NCI-H146 treated with DMSO at 0.1 percent for 48 hours (cell line): ENCODE results near the gene EEF1AKMT1.
A peak's percentile ranks its signal among the peaks of the same experiment; 100 is the strongest.

ENCODE experiments used
- DNase-seq: peaks from one replicate; lab custom pipeline; 2025; ENCODE audit not compliant: unreplicated experiment; lab: John Stamatoyannopoulos, UW

The EEF1AKMT1 gene

DNA sequence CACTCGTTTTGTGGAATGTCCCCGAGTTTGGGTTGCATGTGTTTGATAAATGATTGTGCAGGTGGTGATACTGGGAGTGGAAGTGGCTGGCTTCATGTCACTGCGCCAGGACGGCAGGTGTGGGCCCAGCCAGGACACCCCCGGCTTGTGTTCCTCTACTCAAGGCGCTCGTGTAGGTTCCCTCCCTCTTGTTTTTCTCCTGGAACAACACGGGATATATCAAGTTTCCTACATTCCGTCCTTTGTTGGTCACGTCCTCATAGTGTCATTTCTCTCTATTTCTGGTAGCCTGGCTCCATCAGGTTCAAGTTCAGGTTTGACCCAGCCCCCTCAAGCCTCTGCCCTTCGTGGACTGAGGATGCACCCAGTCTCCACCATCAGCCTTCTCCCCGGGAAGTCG, 54.0 kb downstream of the EEF1AKMT1 start:
- DNase-seq: no peak

DNA sequence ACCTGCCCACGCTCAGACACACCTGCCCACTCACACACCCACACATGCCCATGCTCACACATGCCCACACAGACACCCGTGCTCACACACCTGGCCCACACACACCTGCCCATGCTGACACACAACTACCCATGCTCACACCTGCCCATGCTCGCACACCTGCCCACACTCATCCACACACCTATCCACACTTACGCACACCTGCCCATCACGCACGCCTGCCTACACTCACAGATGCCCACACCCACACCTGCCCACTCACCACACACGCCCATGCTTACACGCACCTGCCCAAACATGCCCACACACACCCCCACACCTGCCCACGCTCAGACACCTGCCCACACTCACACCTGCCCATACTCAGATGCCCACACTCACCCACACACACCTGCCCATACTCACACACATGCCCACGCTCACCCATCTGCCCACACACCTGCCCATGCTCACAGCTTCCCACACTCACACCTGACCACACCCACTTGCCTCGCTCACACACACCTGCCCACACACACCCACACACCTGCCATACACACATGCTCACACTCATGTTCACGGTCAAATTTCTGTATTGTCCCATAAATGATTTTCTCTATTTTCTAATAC, 54.7 kb downstream of the EEF1AKMT1 start:
- no peak for DNase-seq

DNA sequence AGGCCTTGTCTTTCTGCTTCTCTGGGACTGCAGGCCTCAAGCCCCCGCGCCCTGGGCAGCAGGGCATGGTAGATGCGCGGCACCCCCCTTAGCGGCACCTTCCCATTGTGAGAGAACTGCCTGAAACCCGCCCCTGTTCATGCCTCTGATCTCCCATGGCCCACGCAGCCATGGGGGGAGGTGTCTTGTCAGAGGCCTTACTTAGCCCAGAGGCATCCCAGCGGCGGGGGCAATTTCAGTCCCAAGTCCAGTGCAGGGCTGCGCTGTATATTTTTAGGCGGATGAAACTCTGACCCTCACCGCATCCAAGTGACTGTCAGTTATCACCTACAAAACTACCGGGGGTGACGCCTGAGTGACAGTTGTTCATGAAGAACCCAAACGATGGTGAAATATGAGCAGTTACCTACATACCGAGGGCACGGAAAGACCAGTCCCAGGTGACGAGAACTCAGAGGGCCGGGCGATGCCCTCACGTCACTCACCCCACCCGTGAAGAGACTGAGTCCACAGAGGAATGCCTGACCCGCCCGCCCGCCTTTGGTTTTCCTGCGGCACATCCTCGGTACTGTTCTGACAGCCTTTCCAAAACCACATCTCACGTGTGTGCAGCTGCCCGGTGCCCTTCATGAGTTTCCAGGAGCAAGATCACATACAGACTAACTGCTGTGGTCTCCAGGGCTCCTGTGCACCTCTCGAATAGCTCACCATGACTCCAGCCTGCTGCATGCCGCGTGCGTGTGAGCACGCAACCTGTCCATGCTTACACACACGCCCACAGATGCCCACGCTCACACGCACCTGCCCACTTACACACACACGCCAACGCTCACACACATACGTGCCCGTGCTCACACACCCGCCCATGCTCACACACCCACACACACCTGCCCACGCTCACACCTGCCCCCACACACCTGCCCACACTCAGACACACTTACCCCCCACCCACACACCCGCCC, 55.9 kb downstream of the EEF1AKMT1 start:
- no peak for DNase-seq

DNA sequence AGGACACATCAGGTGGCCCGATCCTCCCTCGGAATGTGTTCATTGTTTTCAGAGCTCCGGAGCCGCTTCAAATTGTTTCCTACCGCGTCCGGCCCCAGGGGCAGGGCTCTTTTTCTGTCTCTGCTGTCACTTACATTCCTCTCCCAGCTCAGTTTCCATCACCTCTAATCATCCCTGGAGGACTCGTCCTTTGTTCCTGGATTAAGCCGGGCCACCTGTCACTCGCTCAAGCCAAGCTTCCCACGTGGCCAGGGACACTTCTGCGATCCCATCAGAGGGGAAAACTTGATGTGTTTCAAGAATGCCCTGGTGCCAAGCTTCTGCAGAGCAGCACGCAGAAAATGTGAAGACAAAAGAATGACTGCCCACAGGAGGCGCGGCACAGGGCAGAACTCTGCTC, 56.8 kb downstream of the EEF1AKMT1 start:
- peak; percentile 45 for DNase-seq

DNA sequence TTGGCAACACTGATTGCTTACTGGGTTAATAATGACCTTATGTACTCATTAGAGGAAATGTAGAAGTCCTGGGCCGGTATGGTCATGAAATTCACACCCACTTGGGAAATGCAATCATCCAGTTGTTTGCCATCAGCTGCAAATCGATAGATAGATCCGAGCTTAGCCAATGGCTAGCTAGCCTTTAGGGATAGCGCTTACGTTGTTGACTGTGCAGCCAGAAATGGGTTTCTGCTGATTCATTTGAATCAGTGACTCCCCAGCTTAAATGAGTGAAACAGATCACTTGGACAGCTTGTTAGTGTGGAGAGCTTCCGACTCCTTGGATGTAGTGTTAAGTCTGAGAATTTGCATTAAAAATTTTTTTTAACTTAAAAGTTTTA, 58.4 kb downstream of the EEF1AKMT1 start:
- DNase-seq: no peak

DNA sequence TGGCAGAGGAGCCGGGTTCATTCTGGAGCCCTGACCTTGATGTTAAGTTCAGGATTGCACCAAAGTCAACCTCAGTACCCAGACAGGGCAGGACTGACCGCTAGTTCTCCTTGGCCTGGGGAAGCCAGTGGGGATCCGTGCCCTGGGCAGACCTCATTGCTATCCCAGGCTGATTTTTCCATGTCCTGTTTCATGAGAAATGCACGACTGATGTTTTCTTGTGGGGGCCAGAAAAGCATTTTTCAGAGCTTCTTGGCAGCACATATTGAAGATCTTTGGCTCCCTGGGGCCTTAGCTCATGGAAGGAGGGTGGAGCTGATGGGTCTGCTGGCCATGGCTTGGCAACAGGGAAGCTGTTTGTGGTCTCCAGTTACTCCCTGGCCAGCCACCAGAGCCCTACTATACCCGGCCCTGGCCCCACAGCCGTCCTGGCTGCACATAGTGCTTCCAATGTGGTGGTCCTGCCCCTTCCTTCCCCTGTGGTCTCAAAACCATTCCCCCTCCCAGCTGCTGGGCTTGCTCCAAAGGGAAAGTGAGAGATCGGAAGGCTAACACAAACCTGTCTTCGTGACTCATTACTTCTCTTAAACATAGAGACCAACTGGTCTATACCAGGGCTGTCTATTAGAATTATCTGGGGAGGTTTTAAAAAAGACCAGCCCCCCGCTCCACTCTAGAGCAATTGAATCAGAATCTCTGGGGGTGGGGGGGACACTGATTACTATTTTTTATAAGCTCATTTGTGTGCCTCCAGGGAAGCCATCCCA, 59.0 kb downstream of the EEF1AKMT1 start:
- DNase-seq: no peak

DNA sequence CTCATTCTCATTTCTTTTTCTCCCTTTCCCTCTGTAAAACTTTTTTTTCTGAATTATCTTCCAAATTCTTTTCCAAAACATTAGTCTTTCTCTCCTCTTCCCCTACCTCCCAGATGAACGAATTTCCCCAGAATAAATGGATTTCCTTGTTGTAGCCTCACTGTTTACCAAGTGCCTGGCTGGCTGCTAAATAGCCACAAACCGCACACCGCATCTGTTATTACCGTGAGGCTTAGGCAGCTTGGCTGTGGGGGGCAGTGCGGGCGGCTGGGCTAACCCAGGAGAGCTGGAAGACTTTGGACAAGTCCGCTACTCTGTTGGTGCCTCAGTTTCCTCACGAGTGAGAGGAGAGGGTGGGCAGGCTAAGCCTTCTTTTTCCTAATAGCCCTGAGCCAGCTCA, 59.6 kb downstream of the EEF1AKMT1 start:
- DNase-seq: no peak

DNA sequence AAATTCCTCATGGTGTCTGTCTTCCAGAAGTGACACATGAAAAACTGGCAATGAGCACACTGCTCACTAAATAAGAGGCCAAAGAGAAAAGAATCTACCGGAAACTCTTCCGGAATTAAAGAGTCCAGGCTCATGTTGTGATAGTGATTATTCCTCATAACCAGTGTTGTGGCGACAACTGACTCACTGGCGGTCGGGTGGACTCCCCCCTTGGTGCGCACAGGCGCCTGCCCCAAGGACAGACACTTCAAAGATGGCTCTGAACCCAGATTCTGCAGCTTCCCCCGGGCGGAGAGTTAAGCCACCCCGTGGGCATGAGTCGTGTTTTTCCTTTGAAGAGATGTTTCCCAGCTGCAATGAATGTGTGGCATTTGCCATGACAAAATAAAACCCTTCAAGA, 60.0 kb downstream of the EEF1AKMT1 start:
- DNase-seq: no peak

DNA sequence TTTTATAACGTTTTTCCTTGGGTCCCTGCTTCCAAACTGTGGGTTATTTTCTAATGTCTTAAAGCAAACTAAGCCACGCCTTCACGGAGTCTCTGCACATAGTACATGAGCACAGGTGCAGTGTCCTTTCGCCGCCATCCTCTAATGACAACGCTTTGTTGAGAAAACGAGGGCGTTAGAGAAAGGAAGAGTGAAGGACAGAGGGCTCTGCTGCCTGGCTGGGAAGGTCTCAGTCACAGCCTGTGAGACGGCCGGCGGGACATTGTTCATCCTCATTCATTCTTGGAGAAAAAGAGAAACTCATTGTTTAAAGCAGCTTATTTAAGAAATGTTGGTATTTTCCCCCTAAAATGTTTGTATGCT, 60.8 kb downstream of the EEF1AKMT1 start:
- DNase-seq: peak; percentile 30

DNA sequence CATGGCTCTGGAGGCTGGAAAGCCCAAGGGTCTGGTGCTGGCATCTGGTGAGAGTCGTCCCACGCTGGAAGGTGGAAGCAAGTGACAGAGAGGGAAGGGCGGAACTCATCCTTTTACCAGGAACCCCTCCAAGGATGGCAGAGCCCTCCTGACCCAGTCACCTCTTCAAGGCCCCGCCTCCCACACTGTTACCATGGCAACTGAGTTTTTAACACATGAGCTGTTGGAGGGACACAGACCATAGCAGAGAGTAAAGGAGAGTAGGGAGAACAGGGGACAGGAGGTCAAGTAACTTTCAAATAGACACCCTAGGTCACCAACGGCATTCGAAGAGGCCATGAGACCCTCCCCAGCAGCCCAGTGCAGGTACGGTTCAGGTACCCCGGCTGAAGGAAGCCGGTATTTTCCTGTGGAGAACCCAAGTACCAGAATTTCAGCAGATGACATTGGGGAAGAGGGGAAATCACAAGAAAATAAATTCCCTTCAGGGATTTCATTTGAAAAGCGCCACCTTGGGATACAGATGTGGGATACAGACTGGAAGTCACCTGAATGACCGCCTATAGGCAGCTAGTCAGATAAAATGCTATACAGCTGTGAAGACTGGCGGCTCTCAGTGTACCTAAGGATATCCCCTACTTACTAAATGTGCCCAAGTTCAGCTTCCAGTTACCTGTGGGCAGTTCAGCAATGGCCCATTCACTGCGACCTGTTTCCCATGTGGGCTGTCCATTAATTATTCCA, 62.3 kb downstream of the EEF1AKMT1 start:
- DNase-seq: no peak

DNA sequence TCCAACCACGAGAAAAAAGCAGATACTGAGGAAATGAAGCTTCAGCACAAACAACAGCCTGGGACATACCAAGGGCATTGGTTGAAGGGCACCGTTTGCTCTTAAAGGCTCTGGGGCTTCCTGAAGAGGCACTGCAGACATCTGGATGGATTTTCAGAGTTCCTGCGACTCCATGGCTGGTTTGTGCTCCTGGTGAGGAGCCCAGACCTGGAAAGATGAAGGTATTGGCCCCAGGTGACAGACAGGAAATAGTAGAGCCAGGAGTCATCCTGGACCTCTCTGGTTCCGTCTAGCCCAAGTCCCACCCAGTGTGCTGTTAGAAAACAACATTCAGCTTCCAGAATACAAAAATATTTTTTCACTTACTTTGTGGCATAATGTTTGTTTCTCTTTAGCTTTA, 64.0 kb downstream of the EEF1AKMT1 start:
- no peak for DNase-seq

DNA sequence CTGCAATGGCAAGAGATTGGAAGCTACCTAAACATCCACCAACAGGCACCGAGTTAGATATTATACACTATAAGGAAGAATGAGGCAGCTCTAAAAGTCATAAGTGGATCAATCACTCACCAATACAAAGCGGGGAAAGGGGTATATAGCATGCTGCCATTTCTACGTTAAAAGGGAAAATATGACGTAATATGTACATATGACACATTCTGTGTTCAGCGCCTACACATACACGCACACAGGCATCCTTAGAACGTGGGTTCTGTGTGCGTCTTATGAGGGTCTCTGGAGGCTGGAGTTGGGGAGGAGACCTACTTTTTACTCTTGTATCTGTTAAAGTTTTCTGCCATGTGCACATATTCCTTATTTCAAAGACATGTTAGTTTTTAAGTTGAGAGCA, 64.4 kb downstream of the EEF1AKMT1 start:
- DNase-seq: no peak

DNA sequence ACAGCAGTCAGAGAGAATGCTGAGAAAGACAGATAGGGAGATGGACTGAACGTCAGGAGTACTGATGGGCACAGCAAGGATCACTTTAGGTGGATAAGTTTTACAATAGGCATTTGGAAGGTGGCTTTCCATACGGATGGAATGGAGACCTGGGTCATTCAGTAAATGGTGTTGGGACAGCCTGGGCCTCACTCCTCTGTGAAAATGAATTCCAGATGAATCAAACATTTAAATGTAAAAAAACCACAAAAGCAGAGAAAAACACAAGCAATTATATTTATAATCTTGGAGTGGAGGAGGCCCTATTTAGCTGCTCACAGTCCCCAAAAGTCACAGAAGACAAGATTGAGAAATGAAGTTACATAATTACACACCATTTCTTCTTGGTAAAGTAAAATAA, 65.5 kb downstream of the EEF1AKMT1 start:
- no peak for DNase-seq

DNA sequence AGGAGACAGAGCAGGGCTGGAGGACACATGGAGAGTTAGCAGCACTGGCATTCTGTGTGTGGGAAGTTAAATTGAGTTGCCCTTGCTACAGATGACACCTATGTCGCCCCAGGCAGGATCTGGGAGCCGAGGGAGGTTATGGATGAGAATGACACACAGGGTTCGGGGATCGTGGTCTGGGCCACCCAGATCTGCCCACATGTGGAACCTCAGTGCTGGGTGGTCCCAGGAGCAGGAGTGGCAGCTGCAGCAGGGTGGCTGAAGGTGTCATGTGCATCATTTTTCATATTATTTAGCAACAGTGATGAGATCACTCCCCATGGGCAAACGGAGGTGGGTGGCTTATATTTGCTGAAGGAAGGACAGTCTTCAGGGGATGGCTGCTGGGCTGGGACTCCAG, 67.1 kb downstream of the EEF1AKMT1 start:
- no peak for DNase-seq

DNA sequence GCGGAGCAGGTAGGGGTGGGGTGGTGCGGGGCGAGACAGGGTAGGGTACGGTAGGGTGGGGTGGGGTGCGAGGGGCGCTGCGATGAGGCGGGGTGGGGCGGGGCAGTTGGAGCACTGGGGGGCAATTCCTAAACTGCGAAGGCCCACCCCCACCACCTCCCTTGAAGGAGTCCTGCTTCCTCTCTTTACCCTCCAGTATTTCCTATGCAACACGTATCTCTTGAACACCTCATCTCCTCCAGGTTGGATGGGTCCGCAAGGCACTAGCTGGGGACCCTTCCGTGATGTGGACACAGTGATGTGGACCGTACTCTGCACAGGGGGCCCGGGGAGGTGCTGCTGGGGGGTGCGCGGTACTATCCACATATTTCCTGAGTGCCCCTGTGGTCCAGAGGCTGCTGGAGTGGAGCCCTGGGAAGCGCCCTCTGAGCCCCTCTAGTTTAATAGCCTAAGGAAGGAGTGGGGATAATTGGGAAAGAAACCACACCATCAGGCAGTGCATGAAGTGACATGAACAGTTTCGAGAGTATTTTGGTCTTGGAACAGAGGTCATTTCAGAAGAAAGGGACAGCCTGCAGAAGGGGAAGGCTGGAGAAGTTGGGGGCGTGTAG, 69.2 kb downstream of the EEF1AKMT1 start:
- DNase-seq: no peak

DNA sequence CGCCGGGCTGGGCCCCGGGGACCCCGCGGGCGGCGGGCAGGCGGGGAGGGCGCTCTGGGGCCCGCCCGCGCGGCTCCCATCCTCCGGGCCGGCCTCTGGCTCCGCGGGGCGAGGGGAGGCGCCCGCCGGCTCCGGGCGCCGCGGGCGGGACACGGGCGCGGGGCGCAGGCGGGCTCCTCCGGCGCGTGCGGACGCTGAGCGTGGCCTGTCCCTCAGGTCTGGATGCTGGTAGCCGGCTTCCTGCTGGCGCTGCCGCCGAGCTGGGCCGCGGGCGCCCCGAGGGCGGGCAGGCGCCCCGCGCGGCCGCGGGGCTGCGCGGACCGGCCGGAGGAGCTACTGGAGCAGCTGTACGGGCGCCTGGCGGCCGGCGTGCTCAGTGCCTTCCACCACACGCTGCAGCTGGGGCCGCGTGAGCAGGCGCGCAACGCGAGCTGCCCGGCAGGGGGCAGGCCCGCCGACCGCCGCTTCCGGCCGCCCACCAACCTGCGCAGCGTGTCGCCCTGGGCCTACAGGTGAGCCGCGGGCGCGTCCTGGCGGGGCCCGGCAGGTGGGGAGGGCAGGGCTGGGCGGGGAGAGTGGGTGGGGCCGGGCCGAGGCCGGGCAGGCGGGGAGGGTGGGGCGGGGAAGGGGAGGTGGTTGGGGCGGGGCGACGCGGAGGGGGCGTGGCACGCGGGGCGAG, 69.8 kb downstream of the EEF1AKMT1 start:
- peak; percentile 64 for DNase-seq

DNA sequence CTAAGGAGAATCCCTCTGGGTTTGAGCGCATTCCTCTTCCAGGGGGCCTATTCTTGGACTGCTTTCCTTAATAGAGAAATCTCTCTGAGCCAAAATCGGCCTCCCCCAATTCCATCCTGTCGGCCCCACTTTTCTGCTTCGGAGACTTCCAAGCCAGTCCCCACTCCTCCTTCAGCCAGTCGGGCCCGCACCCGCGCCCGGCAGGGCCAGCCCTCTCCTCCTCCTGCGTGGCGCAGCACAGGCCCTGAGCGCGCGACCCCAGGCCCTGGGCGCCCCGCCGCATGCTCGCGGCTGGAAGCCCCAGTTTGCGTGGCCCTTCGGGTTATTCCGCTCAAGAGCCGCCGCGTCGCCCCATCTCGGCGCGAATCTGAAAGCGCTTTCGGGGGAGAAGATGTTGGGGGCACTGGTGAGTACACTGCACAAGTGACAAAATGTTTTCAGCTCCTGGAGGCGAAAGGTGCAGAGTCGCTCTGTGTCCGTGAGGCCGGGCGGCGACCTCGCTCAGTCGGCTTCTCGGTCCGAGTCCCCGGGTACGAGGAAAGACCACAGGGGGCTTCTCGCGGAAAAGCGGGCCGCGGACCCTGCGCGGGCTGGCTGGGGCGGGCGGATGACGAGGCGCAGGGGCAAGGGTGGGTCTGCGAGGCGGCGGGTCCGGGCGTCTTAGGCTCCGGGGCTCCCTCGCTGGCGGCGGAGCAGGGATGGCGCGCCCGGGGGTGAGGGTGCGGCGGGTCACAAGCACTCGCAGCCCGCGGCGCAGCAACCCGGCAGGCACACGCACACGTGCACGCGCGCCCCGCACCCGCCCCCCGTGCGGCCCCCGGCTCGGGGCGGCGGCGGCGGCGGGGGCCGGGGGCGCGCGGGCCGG, 70.6 kb downstream of the EEF1AKMT1 start, which contains the start of gene IL17D:
Gene IL17D (plus strand): TSS at position 785 of the 865 bp plus-strand sequence. CDS start 303 bp downstream, outside the sequence.
- DNase-seq: no peak

DNA sequence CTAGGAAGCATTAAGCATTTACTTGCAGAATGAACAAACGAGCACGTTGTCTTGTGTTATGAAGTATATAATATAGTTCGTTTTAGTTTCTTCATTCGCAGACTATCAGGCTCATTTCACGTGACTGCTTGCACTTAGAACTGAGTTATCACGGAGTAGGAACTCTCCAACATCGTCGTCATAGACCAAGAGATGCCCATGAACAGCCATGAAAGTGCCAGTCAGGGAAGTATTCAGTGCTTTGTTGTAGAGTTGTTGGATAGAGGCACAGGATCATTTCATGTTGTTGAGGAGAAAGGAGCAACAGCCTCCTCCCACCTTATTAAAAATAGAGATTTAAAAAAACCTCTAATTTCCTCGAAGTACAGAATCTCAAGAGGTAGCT, 71.2 kb downstream of the EEF1AKMT1 start:
- DNase-seq: no peak

DNA sequence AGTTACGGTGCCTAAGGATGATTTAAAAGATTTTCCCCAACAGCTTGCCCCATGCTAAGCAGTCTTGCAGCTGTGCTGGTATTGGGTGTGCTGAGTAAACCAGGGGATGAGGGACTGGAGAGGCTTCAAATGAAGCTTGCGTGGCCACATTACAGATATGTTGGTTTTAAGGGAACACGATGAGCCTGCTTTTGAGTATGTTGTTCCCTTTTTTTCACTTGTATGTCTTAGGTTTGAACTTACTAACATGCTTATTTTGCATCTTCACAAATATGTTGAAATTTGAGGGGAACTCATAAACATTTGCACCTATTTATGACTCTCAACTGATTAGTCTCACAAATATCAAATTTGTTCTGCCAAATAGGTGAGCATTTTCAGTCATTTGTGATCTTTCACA, 72.3 kb downstream of the EEF1AKMT1 start:
- no peak for DNase-seq
